DMS 273 (cell line): ENCODE measurements around the gene CHMP3.
"Not testable (repeated sequence)": the region's sequence is repeated elsewhere in the genome, so short reads cannot be mapped to it uniquely, and the experiment has no call there.

ENCODE experiments used
- DNase-seq: peaks from one replicate; lab custom pipeline; 2025; ENCODE audit not compliant: unreplicated experiment; lab: John Stamatoyannopoulos, UW

Gene CHMP3

DNA sequence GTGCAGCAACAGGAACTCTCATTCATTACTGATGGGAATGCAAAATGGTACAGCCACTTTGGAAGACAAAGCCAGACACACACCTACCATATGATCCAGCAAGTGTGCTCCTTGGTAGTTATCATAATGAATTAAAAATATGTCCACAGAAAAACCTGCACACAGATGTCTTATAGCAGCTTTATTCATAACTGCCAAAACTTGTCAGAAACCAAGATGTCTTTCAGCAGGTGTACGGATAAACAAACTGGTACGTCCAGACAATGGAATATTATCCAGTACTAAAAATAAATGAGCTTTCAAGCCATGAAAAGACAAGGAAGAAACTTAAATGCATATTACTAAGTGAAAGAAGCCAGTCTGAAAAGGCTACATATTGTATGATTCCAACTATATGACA is 50.4 kb downstream of the CHMP3 start:
- no peak for DNase-seq

DNA sequence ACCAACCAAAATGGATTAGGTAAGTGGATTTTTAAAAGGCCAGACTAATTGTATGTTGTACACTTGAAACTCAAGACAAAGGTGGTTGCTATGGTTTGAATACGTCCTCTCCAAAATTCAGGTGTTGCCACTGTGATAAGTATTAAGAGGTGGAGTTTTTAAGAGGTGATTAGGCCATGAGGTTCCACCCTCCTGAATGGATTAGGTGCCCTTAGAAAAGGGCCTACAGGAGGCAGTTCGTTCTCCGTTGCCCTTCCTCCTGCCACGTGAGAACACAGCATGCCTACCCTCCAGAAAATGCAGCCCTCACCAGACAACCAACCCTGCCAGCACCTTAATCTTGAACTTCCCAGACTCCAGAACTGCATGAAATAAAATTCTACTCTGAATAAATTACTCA is 51.2 kb downstream of the CHMP3 start:
- no peak for DNase-seq

DNA sequence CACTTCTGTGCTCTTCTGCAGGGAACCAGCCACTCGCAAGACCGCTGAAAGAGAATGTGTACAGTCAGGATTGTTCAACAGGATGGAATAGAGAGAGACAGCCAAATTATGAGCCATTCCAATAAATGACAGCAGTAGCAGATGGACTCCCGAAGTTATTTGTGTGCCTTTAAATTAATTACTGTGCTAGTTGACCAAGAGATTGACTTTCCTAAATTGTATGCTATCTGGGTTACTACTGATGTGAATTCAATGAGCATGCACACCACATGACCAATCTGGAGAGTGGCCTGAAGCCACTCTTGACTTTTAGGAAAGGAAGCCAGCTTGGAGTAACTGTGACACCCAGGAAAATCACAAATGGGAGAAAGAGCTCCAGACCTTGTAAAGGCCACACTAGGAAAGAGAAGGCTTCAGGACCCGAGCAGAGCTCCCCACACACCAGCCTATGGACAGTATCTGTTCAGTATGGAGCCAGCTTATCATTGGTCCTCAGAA is 52.8 kb downstream of the CHMP3 start:
- no peak for DNase-seq

DNA sequence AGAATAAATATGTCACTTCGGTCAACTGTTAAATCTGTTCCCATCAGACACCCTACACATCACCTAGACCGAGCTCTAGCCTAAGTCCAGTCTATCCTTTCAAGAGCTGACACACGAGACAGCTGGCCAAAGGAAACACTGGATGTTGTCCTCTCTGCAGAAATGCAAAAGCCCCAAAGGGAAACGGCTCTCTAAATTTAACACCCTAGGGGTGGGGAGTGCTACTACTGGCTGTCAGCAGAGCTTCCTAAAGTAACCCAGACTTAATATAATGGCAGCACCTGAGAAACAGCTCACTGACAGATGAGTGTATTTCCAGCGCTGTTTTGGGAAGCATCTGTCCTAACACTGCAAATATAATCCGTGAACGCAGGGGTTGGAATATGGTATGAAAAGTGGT is 55.6 kb downstream of the CHMP3 start:
- no peak for DNase-seq

DNA sequence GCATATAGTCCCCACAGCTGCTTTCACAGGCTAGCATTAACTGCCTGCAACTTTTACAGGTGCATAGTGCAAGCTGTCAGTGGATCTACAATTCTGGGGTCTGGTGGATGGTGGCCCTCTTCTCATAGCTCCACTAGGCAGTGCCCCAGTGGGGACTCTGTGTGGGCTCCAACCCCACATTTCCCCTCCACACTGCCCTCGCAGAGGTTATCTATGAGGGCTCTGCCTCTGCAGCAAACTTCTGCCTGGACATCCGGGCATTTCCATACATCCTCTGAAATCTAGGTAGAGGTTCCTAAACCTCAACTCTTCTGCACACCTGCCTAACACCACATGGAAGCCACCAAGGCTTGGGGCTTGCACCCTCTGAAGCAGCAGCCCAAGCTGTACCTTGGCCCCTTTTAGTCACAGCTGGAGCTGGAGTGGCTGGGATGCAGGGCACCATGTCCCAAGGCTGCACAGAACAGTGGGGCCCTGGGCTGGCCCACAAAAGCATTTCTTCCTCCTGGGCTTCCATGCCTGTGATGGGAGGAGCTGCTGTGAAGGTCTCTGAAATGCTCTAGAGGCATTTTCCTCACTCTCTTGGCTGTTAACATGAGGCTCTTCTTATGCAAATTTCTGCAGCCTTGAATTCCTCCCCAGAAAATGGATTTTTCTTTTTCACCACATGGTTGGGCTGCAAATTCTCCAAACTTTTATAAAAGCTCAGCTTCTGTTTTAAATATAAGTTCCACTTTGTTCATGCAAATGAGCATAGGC is 62.7 kb downstream of the CHMP3 start:
- DNase-seq: peak; percentile 13

DNA sequence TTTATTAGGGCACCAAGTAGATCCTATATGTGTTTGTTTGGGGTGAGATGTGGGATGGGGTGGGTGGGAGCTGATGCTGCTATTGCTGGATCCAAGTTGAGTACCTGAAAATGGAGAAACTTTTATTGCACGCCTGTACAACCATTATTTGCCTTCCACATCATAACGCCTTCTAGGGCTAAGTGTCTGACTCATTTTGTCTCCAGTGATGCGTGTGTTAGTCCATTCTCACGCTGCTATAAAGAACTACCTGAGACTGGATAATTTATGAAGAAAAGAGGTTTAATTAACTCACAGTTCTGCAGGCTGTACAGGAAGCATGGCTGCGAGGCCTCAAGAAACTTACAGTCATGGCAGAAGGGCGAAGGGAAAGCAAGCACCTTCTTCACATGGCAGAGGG is 63.9 kb downstream of the CHMP3 start:
- no peak for DNase-seq

DNA sequence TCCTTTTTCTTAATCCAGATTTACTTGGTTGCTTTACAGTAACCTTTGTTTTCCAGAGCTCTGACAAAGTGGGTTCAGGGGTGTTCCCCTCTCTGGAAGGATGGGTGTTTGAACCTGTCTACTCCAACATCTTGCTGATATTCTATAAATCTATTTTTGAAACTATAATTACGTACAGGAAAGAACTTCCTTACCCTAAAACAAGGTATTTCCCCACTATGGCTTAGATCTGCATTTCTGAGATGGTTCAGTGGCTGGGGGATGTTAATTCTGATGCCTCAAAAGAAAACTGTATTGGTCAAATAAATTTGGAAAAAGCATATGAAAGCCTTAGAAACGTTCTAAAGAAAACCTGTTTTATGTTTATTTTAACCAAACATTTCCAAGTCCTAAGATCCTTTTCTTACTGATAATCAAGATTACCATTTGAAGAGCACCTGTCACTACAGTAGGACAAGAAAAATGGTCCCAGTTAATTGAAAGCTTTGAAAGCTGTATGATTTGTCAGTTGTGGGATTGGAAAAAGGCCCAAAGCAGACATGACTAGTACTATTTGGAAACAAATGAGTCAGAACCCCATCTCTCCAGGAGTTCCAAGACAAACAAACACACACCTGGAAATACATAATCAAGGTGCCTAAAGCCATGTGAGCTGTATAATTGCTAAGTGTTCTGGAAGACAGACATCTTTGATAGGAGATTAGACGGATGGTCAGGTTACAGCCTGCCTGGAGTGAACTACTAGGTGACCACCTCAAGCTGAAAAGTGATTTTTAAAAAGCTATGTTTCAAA is 64.6 kb downstream of the CHMP3 start:
- no peak for DNase-seq

- DNase-seq: not testable (repeated sequence)
These were observed 66.9 kb downstream of the CHMP3 start for GRCh38 chr2:86496391-86496790.

- DNase-seq: no peak
These were observed 71.2 kb downstream of the CHMP3 start for GRCh38 chr2:86492048-86492453.

DNA sequence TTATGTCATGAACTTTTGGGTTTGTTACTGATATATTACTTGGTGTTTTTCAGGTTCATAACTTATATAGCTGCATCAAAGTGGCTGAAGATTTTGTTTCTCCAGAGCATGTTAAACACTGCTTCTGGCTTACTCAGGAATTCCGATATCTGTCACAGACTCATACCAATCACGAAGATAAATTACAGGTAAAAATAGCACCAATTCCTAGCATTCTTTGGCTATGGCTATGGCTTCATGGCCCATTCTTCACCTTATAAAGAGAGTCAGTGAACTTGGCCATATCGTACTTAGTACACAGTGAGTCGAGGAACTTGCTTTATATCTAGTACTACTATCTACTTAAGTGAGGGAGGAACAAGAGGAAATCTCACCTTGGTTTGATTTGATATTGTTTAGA is 72.2 kb downstream of the CHMP3 start:
- DNase-seq: no peak

GRCh38 chr2:86490245-86490644 is 73.0 kb downstream of the CHMP3 start:
- DNase-seq: no peak

DNA sequence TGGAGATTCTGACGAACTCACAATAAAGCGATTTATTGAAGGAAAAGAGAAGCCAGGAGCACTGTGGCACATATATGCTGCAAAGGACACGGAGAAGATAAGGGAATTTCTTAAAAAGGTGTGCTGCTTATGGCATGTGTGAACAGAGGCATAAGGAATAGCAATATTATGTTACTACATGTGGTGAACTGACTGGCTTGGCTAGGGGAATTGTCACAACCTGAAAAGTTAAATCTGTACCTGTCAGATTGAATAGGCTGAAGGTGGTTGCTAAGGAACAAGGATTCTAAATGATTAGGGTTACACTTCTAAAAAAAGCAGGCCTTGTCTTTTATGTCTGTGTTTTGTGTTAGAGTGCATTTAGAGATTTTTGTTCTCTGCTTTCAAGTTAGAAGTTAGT is 73.7 kb downstream of the CHMP3 start:
- no peak for DNase-seq

DNA sequence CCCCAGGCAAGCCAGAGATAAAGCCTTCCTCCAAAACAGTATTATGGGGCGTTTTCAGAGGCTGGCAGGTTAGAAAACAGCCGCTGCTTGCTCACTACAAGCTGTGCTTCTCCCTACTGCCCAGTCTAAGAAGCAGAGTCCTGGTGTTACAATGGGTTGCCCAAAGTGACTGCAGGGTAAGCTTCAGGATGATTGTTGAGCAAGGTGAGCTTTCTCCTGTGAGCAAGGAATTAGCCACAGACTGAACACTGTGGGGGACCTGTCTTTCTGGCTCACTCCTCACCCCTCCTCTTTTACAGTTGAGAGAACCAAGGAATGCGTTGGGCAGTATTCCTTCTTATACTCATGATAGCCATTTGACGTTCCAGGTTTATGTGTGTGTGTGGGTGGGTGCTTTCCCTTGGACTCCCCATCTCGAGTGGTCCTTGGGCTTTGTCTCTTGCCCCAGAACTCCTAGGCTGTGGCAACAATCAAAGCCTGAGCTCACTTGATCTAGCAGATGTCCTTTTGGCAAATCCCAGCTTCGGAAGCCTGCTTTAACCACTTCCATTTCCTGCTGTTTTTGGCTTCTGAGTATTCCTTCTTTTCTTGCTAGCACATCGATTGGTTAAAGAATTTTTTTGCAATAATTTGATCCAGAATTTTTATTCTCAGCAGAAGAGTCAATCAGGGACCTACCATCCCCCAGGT is 74.5 kb downstream of the CHMP3 start:
- no peak for DNase-seq

DNA sequence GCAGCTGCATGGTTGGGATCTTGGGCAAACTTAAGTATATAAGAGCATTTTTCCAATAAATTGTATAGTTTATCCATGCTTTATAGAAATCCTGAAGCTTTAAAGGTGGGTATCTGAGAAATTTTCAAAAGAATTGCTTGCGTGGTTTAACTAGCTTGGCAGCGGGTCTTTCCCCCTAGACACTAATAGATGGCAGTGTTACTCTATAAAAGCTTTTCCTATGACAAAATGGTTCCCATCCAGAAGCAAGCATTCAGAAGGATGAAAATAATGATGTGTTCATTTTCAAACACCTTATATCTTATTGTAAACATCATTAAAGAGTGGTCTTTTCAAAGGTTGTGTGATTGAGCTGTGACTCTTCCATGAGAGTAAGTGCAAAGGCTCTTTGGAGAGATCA is 76.2 kb downstream of the CHMP3 start:
- DNase-seq: peak; percentile 22

- no peak for DNase-seq
These were observed 77.4 kb downstream of the CHMP3 start for GRCh38 chr2:86485802-86486201.

DNA sequence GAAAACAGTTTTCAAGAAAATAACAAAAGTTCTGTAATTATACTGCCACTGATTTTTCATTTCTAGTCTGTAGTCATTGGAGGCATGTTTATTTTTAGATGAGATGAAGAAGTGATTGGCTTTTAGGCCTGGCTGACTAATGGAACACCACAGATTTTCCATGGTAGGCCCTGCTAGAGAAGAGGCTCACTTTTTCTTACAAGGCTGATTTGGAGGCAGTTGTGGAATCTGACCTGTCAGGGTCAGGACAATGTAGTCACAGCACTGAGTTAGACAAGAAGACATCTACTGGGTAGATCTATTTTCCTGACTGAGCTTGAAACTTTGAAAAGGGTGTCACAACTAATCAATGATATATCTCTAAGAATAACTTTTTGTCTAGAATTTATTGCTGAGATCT is 78.1 kb downstream of the CHMP3 start:
- no peak for DNase-seq

DNA sequence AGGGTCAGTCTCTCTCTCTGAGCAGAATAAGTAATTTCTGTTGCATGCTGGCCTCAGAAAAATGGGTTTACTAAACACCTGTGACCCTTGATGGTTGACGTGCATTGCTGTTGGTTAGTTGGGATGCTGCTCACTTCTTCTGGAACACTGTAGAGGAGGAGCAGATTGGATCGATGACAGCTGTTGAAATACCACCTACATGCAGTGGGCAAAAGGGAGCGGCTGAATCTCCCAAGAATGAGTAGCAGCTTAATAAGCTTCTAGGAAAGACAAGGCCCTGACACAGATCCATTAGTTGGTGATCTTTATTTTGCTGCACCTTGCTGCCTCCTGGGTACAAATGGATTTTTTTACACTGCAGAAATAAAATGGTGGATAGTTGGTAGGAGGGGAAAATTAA is 78.9 kb downstream of the CHMP3 start:
- DNase-seq: no peak

DNA sequence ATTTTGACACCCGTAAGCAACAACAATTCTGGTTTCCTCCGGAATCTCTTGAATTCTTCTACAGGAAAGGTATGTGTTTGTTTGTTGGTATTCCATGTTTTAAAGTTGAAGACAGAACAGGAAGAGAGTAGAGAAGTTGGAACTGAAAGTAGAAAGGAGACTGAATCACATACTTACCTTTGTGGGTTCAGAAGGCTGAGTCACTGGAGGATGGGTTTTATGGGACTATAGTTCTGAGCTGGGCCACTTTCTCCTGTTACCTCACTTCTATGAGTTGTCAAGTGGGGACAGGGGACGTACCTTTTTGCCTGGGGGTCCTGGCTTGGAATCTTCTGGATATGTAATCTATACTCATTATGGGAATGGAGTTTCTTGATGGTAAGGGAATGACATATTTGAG is 81.2 kb downstream of the CHMP3 start:
- DNase-seq: no peak

DNA sequence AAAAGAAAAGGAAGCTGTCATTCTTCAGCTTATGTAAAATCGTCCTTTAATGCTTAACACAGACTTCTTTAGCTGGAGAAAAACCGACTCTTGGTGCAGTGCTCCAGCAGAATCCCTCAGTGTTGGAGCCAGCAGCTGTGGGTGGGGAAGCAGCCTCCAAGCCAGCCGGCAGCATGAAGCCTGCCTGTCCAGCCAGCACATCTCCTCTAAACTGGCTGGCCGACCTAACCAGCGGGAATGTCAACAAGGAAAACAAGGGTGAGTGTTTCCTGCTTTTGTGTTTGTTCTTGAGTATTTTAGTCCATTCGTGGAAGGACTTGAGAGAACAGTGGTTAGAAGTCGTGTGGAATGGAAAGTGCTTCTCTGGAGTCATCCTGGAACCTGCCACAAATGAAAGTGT is 83.1 kb downstream of the CHMP3 start:
- DNase-seq: no peak

DNA sequence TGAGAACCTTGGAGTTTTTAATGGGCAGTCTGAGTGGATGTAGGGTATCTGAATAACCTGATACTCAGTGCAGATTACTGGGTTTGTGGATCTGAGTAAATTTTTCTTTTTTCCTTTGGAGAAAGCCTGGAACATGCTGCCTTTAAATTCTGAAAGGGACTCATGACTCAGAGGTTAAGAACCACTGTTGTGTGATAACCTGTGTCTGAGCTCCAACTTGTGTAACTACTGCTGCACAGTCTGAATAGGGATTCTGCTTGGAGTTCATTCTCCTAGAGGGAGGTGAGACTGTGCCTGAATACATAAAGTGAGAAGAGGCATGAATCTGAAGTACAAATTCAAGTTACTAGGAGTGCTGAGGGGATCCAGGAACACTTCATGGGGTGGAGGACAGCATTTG is 85.9 kb downstream of the CHMP3 start:
- DNase-seq: no peak

- DNase-seq: no peak
These were observed 86.3 kb downstream of the CHMP3 start for GRCh38 chr2:86476918-86477317.

- DNase-seq: no peak
These were observed 87.2 kb downstream of the CHMP3 start for GRCh38 chr2:86476092-86476491.
